Right hindlimb (tissue), 1 donor: Measurements from ENCODE around the gene MSMB.
A peak's percentile ranks its signal among the peaks of the same experiment; 100 is the strongest.
"Not testable (repeated sequence)": the region's sequence is repeated elsewhere in the genome, so short reads cannot be mapped to it uniquely, and the experiment has no call there.

Source experiments
- DNase-seq: peaks from one replicate; pipeline ENCODE4 v3.0.0-alpha.2; 2018

The MSMB gene

DNA sequence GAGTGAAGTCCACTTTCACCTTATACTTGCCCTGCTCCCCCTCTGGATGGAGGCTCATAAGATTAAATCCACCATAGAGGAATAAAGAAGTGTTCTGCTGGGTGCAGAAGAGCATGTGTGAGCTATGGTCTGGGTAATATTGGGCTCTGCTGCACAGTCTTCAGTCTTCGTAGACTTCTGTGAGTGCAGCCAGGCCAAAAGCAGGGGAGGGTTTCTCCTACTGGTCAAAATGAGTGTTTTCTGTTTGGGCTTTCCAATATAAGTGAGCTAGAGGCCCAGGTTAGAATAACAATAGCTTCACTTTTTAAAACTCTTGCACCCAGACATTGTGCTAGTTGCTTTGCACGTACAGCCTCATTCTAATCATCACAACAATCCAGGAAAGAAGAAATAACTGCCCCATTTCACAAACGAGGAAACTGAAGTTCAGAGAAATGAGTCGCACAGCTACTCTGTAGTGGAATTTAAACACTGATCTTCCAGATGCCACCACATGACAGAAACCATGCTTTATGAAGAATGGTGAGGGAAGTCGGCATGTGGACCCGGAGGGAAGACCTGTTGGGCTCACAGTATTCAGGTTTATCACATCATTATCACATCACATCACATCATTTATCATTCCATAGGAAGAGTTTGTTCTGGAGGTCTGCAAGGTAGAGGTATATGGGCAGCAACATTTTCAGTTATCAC lies 23.8 kb upstream of the MSMB start:
- DNase-seq = no peak

DNA sequence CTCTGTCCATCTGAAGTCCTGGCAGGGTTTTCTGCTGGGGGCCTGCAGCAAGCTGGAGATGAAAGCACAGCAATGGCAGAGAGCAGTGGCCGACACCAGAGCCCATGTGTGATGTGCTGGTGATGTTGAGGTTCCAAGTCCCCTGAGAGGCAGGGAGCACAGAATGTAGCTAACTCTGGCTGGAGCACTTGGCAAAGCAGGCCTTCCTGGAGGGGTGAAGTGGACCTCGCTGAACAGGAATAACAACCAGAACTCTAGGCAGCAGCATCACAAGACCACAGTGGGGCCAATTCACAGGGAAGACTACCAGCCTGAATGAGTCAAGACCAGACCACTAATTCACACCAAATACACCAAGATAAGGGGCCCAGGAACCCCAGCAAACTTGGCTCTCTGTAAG lies 22.8 kb upstream of the MSMB start:
- no peak for DNase-seq

DNA sequence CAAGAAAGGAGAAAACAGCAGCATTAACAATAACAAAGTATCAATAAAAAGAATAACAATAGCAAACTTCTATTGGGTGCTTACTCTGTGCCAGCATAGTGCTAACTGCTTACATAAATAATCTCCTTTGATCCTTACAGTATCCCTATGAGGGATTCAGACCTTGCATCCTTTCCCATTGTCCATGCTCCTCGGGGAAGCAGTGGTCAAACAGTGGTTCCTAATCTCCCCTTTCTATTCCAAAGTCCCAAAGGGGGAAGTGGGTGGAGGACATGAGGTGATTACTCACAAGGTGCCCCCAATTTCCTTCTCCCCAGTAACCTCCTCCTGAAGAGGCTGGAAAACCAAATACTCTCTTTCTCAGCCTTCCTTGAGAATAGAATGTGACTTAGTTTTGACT lies 22.0 kb upstream of the MSMB start:
- no peak for DNase-seq

DNA sequence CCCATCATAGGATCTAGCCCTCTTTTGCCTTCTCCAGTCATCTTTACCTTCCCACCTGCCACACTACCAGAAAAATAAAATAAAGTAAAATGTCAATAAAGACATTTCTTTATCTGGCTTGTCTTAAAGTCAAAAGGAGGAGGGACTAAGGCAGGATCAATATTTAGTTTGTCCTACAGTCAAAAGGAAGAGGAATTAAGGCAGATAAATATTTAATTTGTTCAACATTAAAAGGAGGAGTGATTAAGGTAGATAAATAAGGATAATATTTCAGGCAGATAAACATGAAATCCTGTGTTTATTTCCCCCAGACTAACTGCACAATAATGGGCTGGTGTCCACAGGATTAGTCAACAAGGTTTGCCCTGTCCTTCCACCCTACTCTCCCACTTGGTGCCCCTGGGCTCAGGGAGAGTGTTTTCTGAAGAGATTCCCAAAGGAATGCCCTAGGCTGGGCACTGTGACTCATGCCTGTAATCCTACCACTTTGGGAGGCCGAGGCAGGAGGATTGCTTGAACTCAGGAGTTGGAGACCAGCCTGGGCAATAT lies 18.3 kb upstream of the MSMB start:
- no peak for DNase-seq

DNA sequence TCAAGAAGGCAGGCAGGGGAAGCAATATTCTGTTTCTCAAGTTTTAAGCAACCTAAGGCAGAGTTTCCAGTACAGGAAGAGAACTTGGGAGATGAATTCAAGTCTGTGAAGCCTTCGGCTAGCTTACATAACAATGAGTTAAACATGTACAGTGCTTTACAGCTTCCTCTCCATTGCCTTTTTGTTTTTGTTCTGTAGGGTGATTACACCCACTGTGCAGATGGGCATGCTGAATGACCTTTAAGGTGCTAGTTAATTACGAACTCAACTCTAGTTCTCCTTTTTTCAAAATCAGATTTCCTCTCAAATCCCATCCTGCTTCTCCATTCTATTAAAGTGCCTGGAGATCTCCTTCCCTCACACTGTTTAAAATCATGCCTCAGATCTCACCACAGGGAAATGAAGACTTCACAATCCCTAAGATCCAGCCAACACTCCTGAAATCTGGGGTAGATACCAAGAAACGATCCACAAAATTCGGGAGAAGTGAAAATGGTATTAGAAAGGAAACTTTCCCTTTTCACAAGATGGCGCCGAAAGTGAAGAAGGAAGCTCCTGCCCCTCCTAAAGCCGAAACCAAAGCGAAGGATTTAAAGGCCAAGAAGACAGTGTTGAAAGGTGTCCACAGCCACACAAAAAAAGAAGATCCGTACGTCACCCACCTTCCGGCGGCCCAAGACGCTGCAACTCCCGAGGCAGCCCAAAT lies 16.8 kb upstream of the MSMB start:
- no peak for DNase-seq

DNA sequence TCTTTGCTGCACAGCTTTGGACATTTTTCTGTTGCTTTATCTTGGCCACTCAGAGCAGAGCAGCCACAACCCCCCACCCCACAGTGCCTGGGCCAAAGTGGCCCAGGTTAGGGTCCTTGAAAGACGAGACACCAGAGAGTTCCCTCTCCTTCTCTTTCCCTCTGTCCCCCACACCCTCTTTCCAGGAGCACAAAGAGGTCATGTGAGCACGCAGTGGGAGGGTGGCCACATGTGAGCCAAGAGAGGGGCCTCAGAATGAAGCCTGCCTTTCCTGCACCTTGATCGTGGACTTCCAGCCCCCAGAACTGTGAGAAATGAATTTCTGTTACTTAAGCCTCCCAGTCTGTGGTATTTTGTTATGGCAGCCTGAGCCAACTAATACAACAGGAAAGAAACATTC lies 14.6 kb upstream of the MSMB start:
- DNase-seq = no peak

DNA sequence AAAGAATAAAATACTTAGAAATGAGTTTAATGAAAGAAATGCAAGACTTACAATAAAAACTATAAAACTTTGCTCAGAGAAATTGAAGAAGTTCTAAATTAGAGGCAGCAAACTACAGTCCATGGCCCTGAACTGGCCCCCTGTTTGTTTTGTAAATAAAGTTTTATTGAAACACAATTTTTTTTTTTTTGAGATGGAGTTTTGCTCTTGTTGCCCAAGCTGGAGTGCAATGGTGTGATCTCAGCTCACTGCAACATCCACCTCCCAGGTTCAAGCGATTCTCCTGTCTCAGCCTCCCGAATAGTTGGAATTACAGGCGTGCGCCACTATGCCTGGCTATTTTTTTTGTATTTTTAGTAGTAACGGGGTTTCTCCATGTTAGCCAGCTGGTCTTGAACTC lies 11.9 kb upstream of the MSMB start:
- not testable (repeated sequence) for DNase-seq

DNA sequence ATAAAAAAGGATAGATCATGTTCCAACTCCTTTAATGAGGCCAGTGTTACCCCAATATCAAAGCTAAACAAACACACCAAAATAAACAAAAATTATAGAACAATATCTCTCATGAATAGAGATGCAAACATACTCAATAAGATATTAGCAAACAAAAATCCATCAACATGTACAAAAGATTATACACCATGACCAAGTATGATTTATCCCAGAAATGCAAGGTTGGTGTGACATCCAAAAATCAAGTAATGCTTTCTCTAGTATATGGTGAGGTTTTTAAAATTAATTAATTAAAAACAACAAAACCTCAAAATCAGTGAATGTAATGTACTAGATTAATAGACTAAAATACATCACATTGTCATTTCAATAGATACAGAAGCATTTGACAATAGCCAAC lies 11.0 kb upstream of the MSMB start:
- no peak for DNase-seq

DNA sequence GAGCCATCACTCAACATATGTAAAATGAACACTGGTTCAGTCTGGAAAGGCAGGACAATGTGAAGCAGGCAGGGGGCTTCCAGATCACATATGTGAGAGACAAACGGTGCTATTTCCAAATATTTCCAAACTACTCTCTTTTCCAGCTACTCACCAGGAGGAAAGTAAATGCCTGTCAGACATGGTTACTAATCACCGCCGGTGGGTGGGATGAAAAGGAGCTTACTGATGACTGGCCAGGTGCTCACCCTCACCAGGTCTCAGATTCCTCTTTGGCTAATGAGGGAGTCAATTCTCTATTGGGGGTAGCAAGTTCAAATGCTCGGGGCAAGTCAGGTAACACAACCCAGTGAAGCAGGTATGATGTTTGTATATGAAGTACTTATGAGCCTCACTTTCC lies 9.7 kb upstream of the MSMB start:
- no peak for DNase-seq

DNA sequence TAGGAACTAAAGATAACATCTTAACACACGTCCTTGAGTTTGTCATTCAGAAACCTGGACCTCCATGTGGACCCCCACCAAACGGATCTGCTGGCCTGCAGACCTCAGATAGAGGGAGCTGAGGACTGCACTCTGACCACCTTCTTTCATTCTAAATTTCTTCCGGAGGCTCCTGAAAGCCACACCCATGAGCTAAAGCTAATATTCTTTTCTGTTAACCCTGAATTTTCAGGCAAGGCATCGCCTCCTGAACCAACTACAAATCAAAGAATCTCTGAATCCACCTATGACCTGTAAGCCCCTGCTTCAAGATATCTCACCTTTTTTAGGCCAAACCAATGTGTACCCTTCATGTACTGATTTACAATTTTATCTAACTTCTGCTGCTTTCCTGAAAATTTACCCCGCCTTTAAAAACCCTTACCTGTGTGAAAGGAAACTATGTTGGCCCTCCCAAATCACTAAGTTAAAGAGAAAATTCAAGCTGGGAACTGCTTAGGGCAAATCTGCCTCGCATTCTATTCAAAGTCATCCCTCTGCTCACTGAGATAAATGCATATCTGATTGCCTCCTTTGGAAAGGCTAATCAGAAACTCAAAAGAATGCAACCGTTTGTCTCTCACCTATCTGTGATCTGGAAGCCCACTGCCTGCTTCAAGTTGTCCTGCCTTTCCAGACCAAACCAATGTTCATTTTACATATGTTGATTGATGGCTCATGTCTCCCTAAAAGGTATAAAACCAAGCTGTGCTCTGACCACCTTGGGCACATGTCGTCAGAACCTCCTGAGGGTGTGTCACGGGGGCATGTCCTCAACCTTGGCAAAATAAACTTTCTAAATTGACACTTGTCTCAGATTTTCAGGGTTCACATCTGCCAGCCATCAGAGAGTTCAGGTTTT lies 7.7 kb upstream of the MSMB start:
- DNase-seq = no peak

DNA sequence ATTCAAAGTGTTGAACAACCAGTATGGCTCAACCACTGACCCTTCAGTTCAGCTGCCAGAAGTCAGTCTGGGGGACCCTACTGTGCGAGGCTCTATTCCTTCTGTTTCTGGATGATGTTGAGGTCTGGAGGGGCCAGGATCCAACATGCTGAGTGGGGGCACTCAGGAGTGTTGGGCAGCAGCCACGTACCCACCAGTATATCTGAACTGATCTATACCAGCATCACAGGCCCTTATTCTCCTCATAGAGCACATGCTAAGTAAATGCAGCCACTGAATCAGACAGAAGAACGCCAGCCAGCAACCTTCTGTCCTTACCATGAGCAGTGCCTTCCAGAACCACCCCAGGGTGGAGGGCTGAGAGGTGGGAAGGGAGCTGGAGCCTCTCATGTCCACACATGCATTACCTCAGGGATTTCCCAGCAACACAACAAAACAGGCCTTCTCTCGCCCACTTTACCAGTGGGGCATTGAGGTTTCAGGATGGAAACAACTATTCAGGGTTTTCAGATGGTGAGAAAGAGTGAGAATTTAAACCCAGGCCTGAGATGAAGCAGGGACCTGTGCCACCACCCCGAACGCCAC lies 6.8 kb upstream of the MSMB start:
- DNase-seq = no peak

DNA sequence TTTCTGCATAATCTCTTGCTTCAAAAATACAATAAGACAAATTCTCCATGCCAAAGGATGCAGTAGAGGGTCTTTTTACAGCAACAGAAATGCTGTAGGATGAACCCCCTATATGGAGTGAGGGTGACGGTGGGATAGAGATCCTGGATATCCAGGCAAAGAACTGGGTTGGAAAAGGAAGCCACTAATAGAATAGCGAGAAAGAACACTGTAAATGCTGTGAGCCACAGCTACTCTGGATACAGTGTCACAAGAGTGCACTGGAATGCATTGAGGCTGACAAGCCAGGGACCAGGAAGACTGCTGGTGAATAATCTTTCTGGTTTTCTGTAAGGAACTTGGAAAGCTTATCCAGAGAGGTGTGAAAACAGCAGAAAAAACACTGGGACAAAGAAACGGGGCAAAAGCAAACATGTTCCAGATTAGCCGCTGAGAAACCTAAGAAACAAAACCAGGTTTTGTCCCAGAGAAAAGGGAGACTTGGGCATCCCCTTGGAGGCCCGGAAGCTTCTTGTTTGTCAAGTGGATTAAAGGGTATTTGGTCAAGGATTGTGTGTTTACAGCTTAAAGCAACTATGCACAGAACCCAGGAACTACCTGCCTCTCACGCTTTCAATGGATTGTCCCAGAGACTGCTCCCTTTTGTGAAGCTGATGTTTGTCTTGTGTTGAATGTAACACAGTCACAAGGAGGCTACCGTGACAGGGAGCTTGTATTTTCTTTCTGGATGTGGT lies 6.2 kb upstream of the MSMB start:
- DNase-seq = no peak

DNA sequence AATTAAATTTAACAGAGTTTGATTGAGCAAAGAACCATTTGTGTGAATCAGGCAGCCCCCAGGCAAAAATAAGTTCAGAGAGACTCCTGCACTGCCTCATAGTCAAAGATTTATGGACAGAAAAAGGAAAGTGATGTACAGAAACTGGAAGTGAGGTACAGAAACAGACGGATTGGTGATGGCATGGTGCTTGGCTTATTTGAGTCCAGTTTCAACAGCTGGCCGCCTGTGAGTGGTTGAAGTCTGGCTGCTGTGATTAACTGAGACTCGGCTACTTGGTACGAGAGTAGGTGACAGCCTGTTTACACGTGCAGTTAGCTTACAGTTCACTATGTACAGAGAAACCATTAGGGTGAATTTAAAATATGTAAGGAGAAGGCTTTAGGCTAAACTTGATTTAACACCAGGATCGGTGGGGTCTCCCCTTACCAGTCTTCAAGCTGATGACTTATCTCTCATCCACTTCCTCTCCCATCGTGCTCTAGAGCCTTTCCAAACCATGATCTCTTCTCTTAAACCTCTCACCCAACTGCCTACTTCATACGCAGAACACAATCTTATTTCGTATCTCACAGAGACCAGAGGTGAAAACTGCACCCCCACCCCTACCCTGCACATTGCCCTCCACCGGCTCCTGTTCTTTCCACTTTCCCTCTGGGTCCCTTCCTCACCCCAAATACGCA lies 5.0 kb upstream of the MSMB start:
- DNase-seq = peak; percentile 24

DNA sequence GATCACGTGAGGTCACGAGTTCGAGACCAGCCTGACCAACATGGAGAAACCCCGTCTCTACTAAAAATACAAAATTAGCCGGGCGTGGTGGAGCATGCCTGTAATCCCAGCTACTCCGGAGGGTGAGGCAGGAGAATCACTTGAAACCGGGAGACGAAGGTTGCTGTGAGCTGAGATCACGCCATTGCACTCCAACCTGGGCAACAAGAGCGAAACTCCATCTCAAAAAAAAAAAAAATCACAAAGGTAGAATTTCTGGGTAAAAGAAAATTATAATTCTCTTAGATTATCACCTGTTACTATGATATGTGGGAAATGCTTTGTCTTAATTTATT lies 3.4 kb upstream of the MSMB start:
- DNase-seq = not testable (repeated sequence)

DNA sequence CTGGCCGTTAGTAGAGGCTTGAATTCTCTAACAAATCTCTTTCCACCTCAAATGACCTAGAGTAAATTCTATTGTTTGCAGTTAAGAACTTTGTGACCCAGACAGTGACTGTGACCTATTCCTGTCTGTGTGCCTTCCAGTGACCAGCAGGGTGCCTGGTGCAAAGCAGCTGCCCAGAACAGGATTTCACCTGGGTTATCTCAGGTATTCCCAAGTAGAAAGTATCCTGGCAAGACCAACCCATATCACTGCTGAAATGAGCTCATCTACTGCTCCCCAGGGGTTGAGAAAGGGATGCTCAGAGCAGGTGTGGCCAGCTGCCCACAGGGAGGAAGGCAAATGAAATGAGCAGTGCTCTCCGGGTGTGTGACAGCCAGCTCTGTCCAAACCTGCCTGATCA lies 2.1 kb upstream of the MSMB start:
- no peak for DNase-seq

DNA sequence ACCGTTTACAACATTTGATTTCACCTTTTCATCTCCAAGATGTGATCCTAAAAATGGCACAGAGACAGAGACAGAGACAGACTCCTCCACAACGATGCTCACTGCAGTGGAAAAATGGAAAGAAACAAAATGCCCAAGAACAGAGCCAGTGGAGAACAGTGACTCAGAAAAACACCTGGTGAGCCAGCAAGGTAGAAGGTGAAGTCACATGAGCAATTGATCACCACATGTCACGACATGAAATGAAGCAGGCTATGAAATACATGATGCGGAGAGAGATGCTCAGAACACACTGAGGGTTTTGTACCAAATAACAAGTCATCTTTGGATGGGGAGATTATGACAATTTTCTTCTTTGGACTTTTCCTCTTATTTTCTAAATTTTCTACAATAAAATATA lies 3.5 kb downstream of the MSMB start:
- no peak for DNase-seq

DNA sequence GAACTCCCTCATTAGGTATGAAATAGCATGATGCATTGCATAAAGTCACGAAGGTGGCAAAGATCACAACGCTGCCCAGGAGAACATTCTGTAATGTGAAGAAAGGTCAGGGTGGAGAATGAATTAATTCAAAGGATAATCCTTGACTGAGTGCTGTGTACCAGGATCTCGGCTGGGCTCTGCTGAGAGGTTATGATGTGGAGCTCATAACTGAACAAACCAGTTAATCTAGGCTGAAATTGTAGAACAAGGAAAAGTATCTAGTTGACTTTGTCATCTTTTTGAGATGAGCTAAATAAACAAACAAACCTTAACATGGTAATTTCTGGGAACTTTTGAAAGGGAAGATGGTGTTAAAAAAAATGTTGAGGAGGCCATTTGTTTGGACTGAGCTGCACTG lies 6.1 kb downstream of the MSMB start:
- DNase-seq = no peak

DNA sequence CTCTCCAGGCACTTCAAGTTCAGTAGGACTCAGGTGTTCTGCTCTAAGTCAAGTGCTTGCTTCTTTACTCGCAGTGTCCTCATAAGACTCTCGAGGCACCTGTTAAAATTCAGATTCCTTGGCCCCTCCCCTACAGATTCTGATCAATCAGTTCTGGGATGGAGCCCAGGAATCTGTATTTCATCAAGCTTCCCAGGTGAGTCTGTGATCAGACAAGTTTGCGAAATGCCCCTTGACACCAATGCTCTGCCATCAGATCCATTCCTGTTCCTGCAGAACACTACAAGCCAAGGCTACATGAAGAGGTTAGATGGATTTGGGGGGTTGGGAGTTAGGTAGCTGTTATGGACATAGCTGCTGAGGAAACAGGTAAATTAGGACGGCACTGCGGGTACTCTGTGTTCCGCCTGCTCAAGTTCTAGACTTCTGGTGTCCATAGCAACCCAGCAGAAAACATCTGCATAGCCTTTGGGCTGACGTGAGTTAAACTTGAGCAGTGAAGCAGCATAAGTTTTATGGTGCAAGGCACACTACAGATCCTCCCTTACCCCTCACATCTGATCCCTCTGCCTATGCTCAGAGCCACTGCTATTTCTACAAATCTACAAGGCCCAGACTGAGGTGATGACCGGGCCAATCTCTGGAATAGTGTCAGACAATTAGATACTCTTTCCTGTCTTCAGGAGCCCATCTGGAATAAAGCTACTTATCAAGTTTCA lies 8.8 kb downstream of the MSMB start:
- DNase-seq = no peak

DNA sequence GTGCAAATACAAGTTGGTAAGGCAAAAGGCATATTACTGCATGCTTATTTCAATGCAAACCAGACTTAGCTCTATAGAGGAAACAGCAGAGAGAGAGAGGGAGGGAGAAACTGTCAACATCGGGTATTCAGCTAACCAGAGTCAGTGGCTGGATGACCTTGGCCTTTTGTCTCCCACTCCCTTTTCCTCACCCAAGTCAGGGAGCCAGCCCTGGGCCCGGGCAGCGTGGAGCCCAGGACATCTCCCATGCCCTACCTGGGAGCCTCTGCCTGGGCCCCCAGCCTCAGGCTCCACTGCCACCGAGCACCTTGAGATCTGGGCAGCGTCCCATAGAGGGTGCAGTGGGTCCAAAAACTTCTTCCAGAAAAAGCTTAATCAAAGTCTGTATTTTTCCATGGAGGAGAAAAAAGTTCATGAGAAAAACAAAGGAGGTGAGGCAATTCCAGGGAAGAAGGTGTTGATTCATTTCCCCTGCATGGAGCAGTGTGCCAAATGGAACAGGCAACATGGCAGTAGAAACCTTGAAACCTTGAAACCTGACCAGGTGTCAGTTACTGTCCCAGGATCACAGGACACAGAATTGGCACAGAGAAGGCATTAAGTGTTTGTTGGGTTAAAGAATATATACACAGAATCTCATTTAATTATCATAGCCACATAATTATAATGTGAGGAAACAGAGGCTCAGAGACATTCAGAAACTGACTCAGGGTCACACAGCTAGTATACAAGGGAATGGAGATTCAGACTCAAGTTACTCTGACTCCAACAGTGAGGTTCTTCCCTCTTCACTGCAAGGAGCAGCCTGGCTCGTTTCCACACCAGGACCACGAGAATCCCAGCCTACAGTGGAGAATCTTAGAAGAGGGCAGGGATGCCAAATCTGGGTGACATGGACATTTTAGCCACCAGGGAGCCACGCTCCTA lies 9.9 kb downstream of the MSMB start:
- DNase-seq = no peak

DNA sequence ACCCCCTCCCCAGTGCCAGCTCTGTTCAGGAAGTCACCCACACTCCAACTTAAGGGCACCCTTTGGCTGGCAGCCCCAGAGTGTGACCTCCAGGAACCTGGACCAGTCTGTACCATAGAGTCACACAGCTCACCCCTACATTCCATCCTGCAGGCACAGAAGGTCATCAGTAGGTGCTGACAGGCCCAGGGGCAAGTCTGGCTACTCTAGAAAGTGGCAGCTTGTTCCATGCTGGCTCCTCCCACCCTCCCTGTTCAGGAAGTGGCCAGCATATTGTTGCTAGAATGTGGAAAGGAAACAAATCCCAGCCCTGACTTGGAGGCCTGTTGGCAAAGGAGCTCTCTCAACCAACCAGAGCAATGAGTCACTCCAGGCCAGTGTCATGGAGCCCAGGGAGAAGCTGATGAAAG lies 12.5 kb downstream of the MSMB start:
- no peak for DNase-seq
